CD14-positive monocyte (primary cell): ENCODE data around the gene ZNF586. TPM values are rescaled to one million over a fixed set of nuclear protein-coding genes. Genes with fewer than 3 reads are reported as not detected.
A peak's percentile ranks its signal among the peaks of the same experiment; 100 is the strongest.

ENCODE experiments used
- DNase-seq, 3 donors: peaks; one replicate each; pipeline ENCODE4 v3.0.0-alpha.2; 2011 to 2022
- H2AFZ ChIP-seq: 2 replicates; pipeline ENCODE4 v1.6.0; 2012; ENCODE audit warnings: mild to moderate bottlenecking, low read depth, low read length, inconsistent platforms; ENCODE audit not compliant: insufficient read depth, poor library complexity, severe bottlenecking
- H3K27ac ChIP-seq, 2 donors: 1 replicate in 1 of 2; 2 replicates in 1 of 2; pipeline ENCODE4 v1.5.1; 2012 to 2013; ENCODE audit warnings: low read length in 2 of 2, control low read depth in 1 of 2, inconsistent platforms in 1 of 2, low read depth in 1 of 2, mild to moderate bottlenecking in 1 of 2
- H3K27me3 ChIP-seq, 2 donors: one replicate each; pipeline versions ENCODE4 v1.6.0 to v1.6.1; 2011 to 2013; ENCODE audit warnings: low read length in 2 of 2; ENCODE audit not compliant: control insufficient read depth in 2 of 2, insufficient read depth in 2 of 2
- H3K36me3 ChIP-seq, 2 donors: replicated peaks in 1 of 2; 1 replicate in 1 of 2; 2 replicates in 1 of 2; pipeline versions ENCODE4 v1.5.1 to v1.6.1; 2012 to 2013; ENCODE audit warnings: low read length in 2 of 2, control low read depth in 1 of 2, inconsistent platforms in 1 of 2, mild to moderate bottlenecking in 1 of 2; ENCODE audit not compliant: insufficient read depth in 2 of 2, control insufficient read depth in 1 of 2
- H3K4me1 ChIP-seq, 2 donors: 1 replicate in 1 of 2; 2 replicates in 1 of 2; pipeline versions ENCODE4 v1.5.1 to v1.6.1; 2012 to 2013; ENCODE audit warnings: low read length in 2 of 2, control low read depth in 1 of 2, inconsistent platforms in 1 of 2, mild to moderate bottlenecking in 1 of 2, moderate library complexity in 1 of 2; ENCODE audit not compliant: insufficient read depth in 2 of 2, control insufficient read depth in 1 of 2
- H3K4me2 ChIP-seq: replicated peaks from 2 replicates; pipeline ENCODE3; 2012; ENCODE audit warnings: low read length, moderate library complexity, mild to moderate bottlenecking; ENCODE audit not compliant: poor library complexity, severe bottlenecking; ENCODE audit errors: extremely low read depth
- H3K4me3 ChIP-seq, 3 experiments: fragments of 200-600 bp in 1 of 3; sonication (generic) in 1 of 3; replicated peaks in 1 of 3; 1 replicate in 2 of 3; 2 replicates in 1 of 3; pipeline ENCODE4 v1.5.1; 2011 to 2013; ENCODE audit warnings: low read length in 3 of 3, mild to moderate bottlenecking in 3 of 3, control low read depth in 2 of 3, low read depth in 2 of 3, inconsistent platforms in 1 of 3, moderate library complexity in 1 of 3
- H3K79me2 ChIP-seq: 2 replicates; pipeline ENCODE4 v1.6.0; 2012; ENCODE audit warnings: mild to moderate bottlenecking, control low read depth, inconsistent platforms, low read length, moderate library complexity; ENCODE audit not compliant: insufficient read depth
- H3K9ac ChIP-seq: 2 replicates; pipeline ENCODE4 v1.6.0; 2017; ENCODE audit warnings: low read length, mild to moderate bottlenecking; ENCODE audit not compliant: insufficient read depth, poor library complexity, severe bottlenecking
- H3K9me3 ChIP-seq, 2 donors: replicated peaks in 1 of 2; 1 replicate in 1 of 2; 2 replicates in 1 of 2; pipeline versions ENCODE4 v1.5.1 to v1.6.1; 2012 to 2013; ENCODE audit warnings: low read length in 2 of 2, control low read depth in 1 of 2; ENCODE audit not compliant: control insufficient read depth in 1 of 2, insufficient read depth in 1 of 2
- H4K20me1 ChIP-seq: 2 replicates; pipeline ENCODE4 v1.6.0; 2012; ENCODE audit warnings: mild to moderate bottlenecking, low read length, control low read depth, moderate library complexity; ENCODE audit not compliant: insufficient read depth
- H3K27ac Mint-ChIP-seq, 7 donors: one replicate each; pipeline ENCODE4 v1.8.0; 2020; ENCODE audit warnings: mild to moderate bottlenecking in 7 of 7, mixed read lengths in 7 of 7, moderate library complexity in 6 of 7, inconsistent platforms in 2 of 7
- H3K27me3 Mint-ChIP-seq, 3 donors: one replicate each; pipeline ENCODE4 v1.8.0; 2021 to 2022; ENCODE audit warnings: low read depth in 3 of 3, mild to moderate bottlenecking in 3 of 3, mixed read lengths in 3 of 3, moderate library complexity in 3 of 3, inconsistent platforms in 1 of 3
- H3K36me3 Mint-ChIP-seq, 2 donors: one replicate each; pipeline ENCODE4 v1.8.0; 2020; ENCODE audit warnings: mixed read lengths in 2 of 2, inconsistent platforms in 1 of 2, mild to moderate bottlenecking in 1 of 2
- H3K4me1 Mint-ChIP-seq: one replicate; pipeline ENCODE4 v1.8.0; 2020; ENCODE audit warnings: mild to moderate bottlenecking, mixed read lengths
- H3K4me3 Mint-ChIP-seq, 2 donors: one replicate each; pipeline ENCODE4 v1.8.0; 2020; ENCODE audit warnings: mild to moderate bottlenecking in 2 of 2, mixed read lengths in 2 of 2, moderate library complexity in 1 of 2
- H3K9me3 Mint-ChIP-seq, 7 donors: one replicate each; pipeline ENCODE4 v1.8.0; 2020 to 2022; ENCODE audit warnings: mixed read lengths in 7 of 7, mild to moderate bottlenecking in 6 of 7, moderate library complexity in 6 of 7, inconsistent platforms in 2 of 7
- CTCF ChIP-seq: fragments of 200-600 bp; IDR thresholded peaks from one replicate; pipeline ENCODE4 v1.8.0; 2022; ENCODE audit warnings: antibody characterized with exemption, mild to moderate bottlenecking
- WGBS: methylation state at CpG from one replicate; pipeline ENCODE4 v1.1.5; 2013; ENCODE audit warnings: missing lambda C conversion rate; ENCODE audit not compliant: insufficient coverage; 5-methylcytosine and 5-hydroxymethylcytosine counted together
- intact Hi-C, 2 donors: fragments of 100-400 bp; cut with micrococcal nuclease; formaldehyde crosslinking; loops; one replicate each; pipeline versions ENCODE4 v1.15.0 to v1.15.1; 2023
- polyA plus RNA-seq, 3 donors: library from polyadenylated mRNA; depleted of rRNA in 1 of 3; unstranded in 2 of 3; stranded (reverse) in 1 of 3; fragments of 300-500 nt in 2 of 3; fragments of >200 nt in 1 of 3; fragmentation: Illumina TruSeq in 2 of 3; gene quantifications; 1 replicate in 2 of 3; 2 replicates in 1 of 3; pipeline ENCODE4 v1.2.3, GENCODE V29; 2012 to 2021

ZNF586 gene
- polyA plus RNA-seq, 3 donors: 7.7 to 10.5 (median 10.2) TPM

DNA sequence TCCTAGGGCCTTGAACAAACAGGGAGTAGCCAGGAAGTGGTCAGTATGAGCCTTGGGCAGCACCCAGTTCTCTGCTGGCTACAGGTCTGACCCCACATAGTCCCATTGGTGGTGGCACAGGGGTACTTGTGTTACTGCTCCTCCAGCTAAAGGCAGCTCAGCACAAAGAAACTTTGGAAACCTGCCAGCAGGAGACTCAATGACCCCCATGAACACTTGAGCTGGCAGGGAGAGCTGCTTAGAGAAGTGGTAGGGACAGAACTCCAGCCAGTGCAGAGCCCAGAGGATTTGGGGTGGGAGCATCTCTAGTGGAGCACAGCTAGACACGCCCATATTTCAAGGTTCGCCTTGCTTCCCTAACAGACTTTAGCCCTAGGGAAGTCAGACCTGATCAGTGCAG, 10.4 kb upstream of the ZNF586 start:
- intact Hi-C loops: no loop called here
- H2AFZ ChIP-seq: no peak overlapping the region
- Mint-ChIP-seq H3K4me3 (no peak overlapping the region), H3K4me1 (no peaks in the 10 kb centered on the region), H3K36me3 (peaks cover 60 to 64% of the 10 kb centered on the region in 2 donors), H3K27ac (no peak overlapping the region), H3K9me3 (peaks cover 6 to 83% (median 39%) of the 10 kb centered on the region in 7 donors), H3K27me3 (peaks cover 0 to 6% (median 0%) of the 10 kb centered on the region in 3 donors)
- 88% methylated on average over 2 of the region's 2 CpGs for WGBS
- H3K36me3 ChIP-seq: peaks cover 13 to 79% of the 10 kb centered on the region in 2 donors
- no peaks in the 10 kb centered on the region for H3K4me1 ChIP-seq
- H3K9ac ChIP-seq: no peak overlapping the region
- H4K20me1 ChIP-seq: no peaks in the 10 kb centered on the region
- H3K79me2 ChIP-seq: no peaks in the 10 kb centered on the region
- H3K27me3 ChIP-seq: no peaks in the 10 kb centered on the region
- H3K4me3 ChIP-seq: no peak overlapping the region
- H3K4me2 ChIP-seq: no peak overlapping the region
- TF ChIP-seq CTCF: no peak
- no peak for DNase-seq
- H3K9me3 ChIP-seq: peaks cover 41 to 65% of the 10 kb centered on the region in 2 donors
- no peak overlapping the region for H3K27ac ChIP-seq

- Mint-ChIP-seq H3K4me3 (no peak overlapping the region), H3K36me3 (peaks cover 40 to 68% of the 10 kb centered on the region in 2 donors), H3K27me3 (peaks cover 0 to 1% (median 0%) of the 10 kb centered on the region in 3 donors), H3K9me3 (peaks cover 39 to 93% (median 84%) of the 10 kb centered on the region in 7 donors), H3K4me1 (peaks cover 27% of the 10 kb centered on the region), H3K27ac (peak overlapping the region in 3 of 7 donors; percentile 15 to 52 (median 50))
- H3K27ac ChIP-seq: no peak overlapping the region
- H3K9me3 ChIP-seq: peaks cover 68 to 78% of the 10 kb centered on the region in 2 donors
- peaks cover 63% of the 10 kb centered on the region for H3K79me2 ChIP-seq
- TF ChIP-seq CTCF: no peak
- no peak overlapping the region for H3K4me2 ChIP-seq
- H3K4me1 ChIP-seq: peaks cover 11 to 18% of the 10 kb centered on the region in 2 donors
- H3K27me3 ChIP-seq: no peaks in the 10 kb centered on the region
- 86% methylated on average over 2 of the region's 4 CpGs for WGBS
- no peak overlapping the region for H3K9ac ChIP-seq
- intact Hi-C loops: loop anchor here in 1 of 2 donors (5.0 kb wide), 1 partner anchor 41 kb away; the partner anchor contains the start of gene ZNF552
- no peak overlapping the region for H2AFZ ChIP-seq
- peak overlapping the region in 1 of 3 experiments; percentile 20 for H3K4me3 ChIP-seq
- H3K36me3 ChIP-seq: peaks cover 13 to 48% of the 10 kb centered on the region in 2 donors
- no peak for DNase-seq
- H4K20me1 ChIP-seq: no peaks in the 10 kb centered on the region
Observed at GRCh38 chr19:57771417-57771816, 1.9 kb downstream of the ZNF586 start.
